Measurements from ENCODE around the gene PRKAG2. TPM values are rescaled to one million over a fixed set of nuclear protein-coding genes. Genes with fewer than 3 reads are reported as not detected.

The PRKAG2 gene
- total RNA-seq, 1 donor from 2014 or later = 13.5 TPM

GRCh38 chr7:151735851-151736402, 141.0 kb downstream of the PRKAG2 start:
- no peaks in the 10 kb centered on the region for H3K36me3 Mint-ChIP-seq (ENCODE audit: unreplicated experiment)
- H3K4me3 Mint-ChIP-seq (ENCODE audit: unreplicated experiment) = peak overlapping the region; percentile 71
- H3K4me1 Mint-ChIP-seq (ENCODE audit: unreplicated experiment) = peaks cover 35% of the 10 kb centered on the region
- no peaks in the 10 kb centered on the region for H3K9me3 Mint-ChIP-seq (ENCODE audit: unreplicated experiment)
- no peaks in the 10 kb centered on the region for H3K27me3 Mint-ChIP-seq (ENCODE audit: unreplicated experiment)
- DNase-seq (ENCODE audit: extremely low spot score, unreplicated experiment) = no peak
- peak overlapping the region; percentile 97 for H3K27ac Mint-ChIP-seq (ENCODE audit: unreplicated experiment)
- TF ChIP-seq CTCF (IDR thresholded peaks at IDR 0.05) = no peak

- Mint-ChIP-seq H3K36me3 (ENCODE audit: unreplicated experiment) (no peaks in the 10 kb centered on the region), H3K4me3 (ENCODE audit: unreplicated experiment) (peak overlapping the region; percentile 26), H3K4me1 (ENCODE audit: unreplicated experiment) (peaks cover 32% of the 10 kb centered on the region), H3K27ac (ENCODE audit: unreplicated experiment) (peak overlapping the region; percentile 97), H3K27me3 (ENCODE audit: unreplicated experiment) (no peaks in the 10 kb centered on the region), H3K9me3 (ENCODE audit: unreplicated experiment) (no peaks in the 10 kb centered on the region)
- no peak for TF ChIP-seq CTCF (IDR thresholded peaks at IDR 0.05)
- DNase-seq (ENCODE audit: extremely low spot score, unreplicated experiment) = no peak
Measured at GRCh38 chr7:151735186-151735850, 141.6 kb downstream of the PRKAG2 start.

- Mint-ChIP-seq H3K4me3 (ENCODE audit: unreplicated experiment) (no peak overlapping the region), H3K4me1 (ENCODE audit: unreplicated experiment) (peaks cover 31% of the 10 kb centered on the region), H3K27ac (ENCODE audit: unreplicated experiment) (no peak overlapping the region), H3K9me3 (ENCODE audit: unreplicated experiment) (no peaks in the 10 kb centered on the region), H3K27me3 (ENCODE audit: unreplicated experiment) (no peaks in the 10 kb centered on the region), H3K36me3 (ENCODE audit: unreplicated experiment) (no peaks in the 10 kb centered on the region)
- DNase-seq (ENCODE audit: extremely low spot score, unreplicated experiment) = no peak
- no peak for TF ChIP-seq CTCF (IDR thresholded peaks at IDR 0.05)
Measured at GRCh38 chr7:151732834-151733592, 143.9 kb downstream of the PRKAG2 start.

- Mint-ChIP-seq H3K9me3 (ENCODE audit: unreplicated experiment) (no peaks in the 10 kb centered on the region), H3K27me3 (ENCODE audit: unreplicated experiment) (no peaks in the 10 kb centered on the region), H3K4me3 (ENCODE audit: unreplicated experiment) (no peak overlapping the region), H3K27ac (ENCODE audit: unreplicated experiment) (no peak overlapping the region), H3K36me3 (ENCODE audit: unreplicated experiment) (no peaks in the 10 kb centered on the region), H3K4me1 (ENCODE audit: unreplicated experiment) (peaks cover 34% of the 10 kb centered on the region)
- TF ChIP-seq CTCF (IDR thresholded peaks at IDR 0.05) = no peak
- no peak for DNase-seq (ENCODE audit: extremely low spot score, unreplicated experiment)
Measured at GRCh38 chr7:151732292-151732691, 144.6 kb downstream of the PRKAG2 start.

GRCh38 chr7:151731022-151731441, 145.9 kb downstream of the PRKAG2 start:
- no peak overlapping the region for H3K27ac Mint-ChIP-seq (ENCODE audit: unreplicated experiment)
- no peak for DNase-seq (ENCODE audit: extremely low spot score, unreplicated experiment)
- no peaks in the 10 kb centered on the region for H3K27me3 Mint-ChIP-seq (ENCODE audit: unreplicated experiment)
- peaks cover 32% of the 10 kb centered on the region for H3K4me1 Mint-ChIP-seq (ENCODE audit: unreplicated experiment)
- H3K36me3 Mint-ChIP-seq (ENCODE audit: unreplicated experiment) = no peaks in the 10 kb centered on the region
- TF ChIP-seq CTCF (IDR thresholded peaks at IDR 0.05) = no peak
- no peak overlapping the region for H3K4me3 Mint-ChIP-seq (ENCODE audit: unreplicated experiment)
- no peaks in the 10 kb centered on the region for H3K9me3 Mint-ChIP-seq (ENCODE audit: unreplicated experiment)
